Smooth muscle cell (in vitro differentiated cells): ENCODE results near the gene ACBD3. TPM values are rescaled to one million over a fixed set of nuclear protein-coding genes. Genes with fewer than 3 reads are reported as not detected.
A peak's percentile ranks its signal among the peaks of the same experiment; 100 is the strongest.

Source experiments
- DNase-seq: peaks from one replicate; lab custom pipeline; 2025; ENCODE audit not compliant: unreplicated experiment; lab: John Stamatoyannopoulos, UW
- H2AFZ ChIP-seq: fragments of 200-600 bp; sonication (generic); 2 replicates; pipeline ENCODE4 v1.6.0; 2016; ENCODE audit warnings: antibody characterized with exemption, low read depth, mild to moderate bottlenecking
- H3F3A ChIP-seq: fragments of 200-600 bp; sonication (generic); 2 replicates; pipeline ENCODE4 v1.6.0; 2017; ENCODE audit warnings: antibody characterized with exemption, low read depth
- H3K27ac ChIP-seq: fragments of 200-600 bp; sonication (generic); 2 replicates; pipeline ENCODE4 v1.5.1; 2016; ENCODE audit warnings: low read depth, mild to moderate bottlenecking
- H3K27me3 ChIP-seq: fragments of 200-600 bp; sonication (generic); 2 replicates; pipeline ENCODE4 v1.6.1; 2016; ENCODE audit warnings: low read depth, mild to moderate bottlenecking
- H3K36me3 ChIP-seq: fragments of 200-600 bp; sonication (generic); 2 replicates; pipeline ENCODE4 v1.5.1; 2016; ENCODE audit warnings: low read depth
- H3K4me1 ChIP-seq: fragments of 200-600 bp; sonication (generic); 2 replicates; pipeline ENCODE4 v1.5.1; 2016; ENCODE audit warnings: low read depth
- H3K4me2 ChIP-seq: fragments of 200-600 bp; sonication (generic); 2 replicates; pipeline ENCODE4 v1.6.0; 2016; ENCODE audit warnings: mild to moderate bottlenecking
- H3K4me3 ChIP-seq: fragments of 200-600 bp; sonication (generic); 2 replicates; pipeline ENCODE4 v1.5.1; 2016; ENCODE audit warnings: mild to moderate bottlenecking
- H3K79me2 ChIP-seq: fragments of 200-600 bp; sonication (generic); 2 replicates; pipeline ENCODE4 v1.6.0; 2016; ENCODE audit warnings: low read depth, mild to moderate bottlenecking
- H3K9ac ChIP-seq: fragments of 200-600 bp; sonication (generic); 2 replicates; pipeline ENCODE4 v1.6.0; 2016; ENCODE audit warnings: low read depth
- H3K9me3 ChIP-seq: fragments of 200-600 bp; sonication (generic); replicated peaks from 2 replicates; pipeline ENCODE4 v1.5.1; 2016; ENCODE audit warnings: low read depth
- H4K20me1 ChIP-seq: fragments of 200-600 bp; sonication (generic); 2 replicates; pipeline ENCODE4 v1.6.0; 2016; ENCODE audit warnings: low read depth
- CTCF ChIP-seq: fragments of 200-600 bp; sonication (generic); IDR thresholded peaks from 2 replicates; pipeline ENCODE4 v1.5.1; 2017; ENCODE audit warnings: borderline replicate concordance, mild to moderate bottlenecking, antibody characterized with exemption; ENCODE audit not compliant: insufficient read depth, poor library complexity, severe bottlenecking
- WGBS: methylation state at CpG from one replicate; pipeline ENCODE4 v1.1.7; 2016; ENCODE audit warnings: low lambda C conversion rate; 5-methylcytosine and 5-hydroxymethylcytosine counted together
- polyA plus RNA-seq: library from polyadenylated mRNA; unstranded; fragments of >200 nt; fragmentation: Nextera tagmentation; extraction: Ambion mirVana; gene quantifications from 2 replicates; pipeline ENCODE4 v1.2.1, GENCODE V29; 2016
- total RNA-seq: library from RNA; depleted of rRNA; stranded (reverse); fragments of >200 nt; gene quantifications from 2 replicates; pipeline ENCODE4 v1.2.3, GENCODE V29; 2014

Gene ACBD3
- total and polyA plus RNA-seq, 2 experiments from 2014 or later: 82.0 to 118 TPM

GRCh38 chr1:226220473-226221189, 34.1 kb upstream of the ACBD3 start:
- H3F3A ChIP-seq: no peaks in the 10 kb centered on the region
- 29% methylated on average over 11 of the region's 11 CpGs for whole genome bisulfite sequencing
- no peak for DNase-seq
- no peak overlapping the region for H3K9ac ChIP-seq
- H3K4me3 ChIP-seq: no peak overlapping the region
- no peaks in the 10 kb centered on the region for H3K9me3 ChIP-seq
- H3K79me2 ChIP-seq: no peaks in the 10 kb centered on the region
- no peaks in the 10 kb centered on the region for H4K20me1 ChIP-seq
- no peaks in the 10 kb centered on the region for H3K36me3 ChIP-seq
- H3K27ac ChIP-seq: no peak overlapping the region
- peaks cover 23% of the 10 kb centered on the region for H3K27me3 ChIP-seq
- no peak for TF ChIP-seq CTCF
- H3K4me2 ChIP-seq: no peak overlapping the region
- H3K4me1 ChIP-seq: no peaks in the 10 kb centered on the region
- peak overlapping the region; percentile 10 for H2AFZ ChIP-seq

GRCh38 chr1:226217273-226217672, 30.7 kb upstream of the ACBD3 start:
- Histone ChIP-seq H3F3A (no peaks in the 10 kb centered on the region), H3K9ac (no peak overlapping the region), H3K79me2 (no peaks in the 10 kb centered on the region), H2AFZ (no peak overlapping the region), H3K27me3 (no peaks in the 10 kb centered on the region), H4K20me1 (no peaks in the 10 kb centered on the region), H3K27ac (no peak overlapping the region), H3K36me3 (no peaks in the 10 kb centered on the region), H3K4me1 (no peaks in the 10 kb centered on the region), H3K4me3 (no peak overlapping the region), H3K4me2 (no peak overlapping the region), H3K9me3 (no peaks in the 10 kb centered on the region)
- no peak for DNase-seq
- 68% methylated on average over 10 of the region's 10 CpGs for WGBS
- no peak for TF ChIP-seq CTCF

- H3K4me1 ChIP-seq: no peaks in the 10 kb centered on the region
- 54% methylated on average over 5 of the region's 5 CpGs for WGBS
- no peak for TF ChIP-seq CTCF
- no peaks in the 10 kb centered on the region for H3K27me3 ChIP-seq
- DNase-seq: no peak
- no peaks in the 10 kb centered on the region for H4K20me1 ChIP-seq
- no peak overlapping the region for H3K4me3 ChIP-seq
- no peak overlapping the region for H3K4me2 ChIP-seq
- H3K9ac ChIP-seq: no peak overlapping the region
- no peaks in the 10 kb centered on the region for H3F3A ChIP-seq
- no peaks in the 10 kb centered on the region for H3K79me2 ChIP-seq
- no peaks in the 10 kb centered on the region for H3K36me3 ChIP-seq
- H2AFZ ChIP-seq: no peak overlapping the region
- H3K27ac ChIP-seq: no peak overlapping the region
- H3K9me3 ChIP-seq: no peaks in the 10 kb centered on the region
These were observed 29.5 kb upstream of the ACBD3 start for GRCh38 chr1:226216056-226216455.

GRCh38 chr1:226215239-226215638, 28.7 kb upstream of the ACBD3 start:
- Histone ChIP-seq H3K4me1 (no peaks in the 10 kb centered on the region), H2AFZ (no peak overlapping the region), H3K79me2 (no peaks in the 10 kb centered on the region), H3F3A (no peaks in the 10 kb centered on the region), H4K20me1 (no peaks in the 10 kb centered on the region), H3K36me3 (no peaks in the 10 kb centered on the region), H3K9ac (no peak overlapping the region), H3K27me3 (no peaks in the 10 kb centered on the region), H3K4me3 (no peak overlapping the region), H3K4me2 (no peak overlapping the region), H3K9me3 (no peaks in the 10 kb centered on the region), H3K27ac (no peak overlapping the region)
- TF ChIP-seq CTCF: no peak
- 53% methylated on average over 5 of the region's 5 CpGs for WGBS
- no peak for DNase-seq
